ENCODE data around the gene COP1.
"Not testable (repeated sequence)": the region's sequence is repeated elsewhere in the genome, so short reads cannot be mapped to it uniquely, and the experiment has no call there.

COP1 gene

DNA sequence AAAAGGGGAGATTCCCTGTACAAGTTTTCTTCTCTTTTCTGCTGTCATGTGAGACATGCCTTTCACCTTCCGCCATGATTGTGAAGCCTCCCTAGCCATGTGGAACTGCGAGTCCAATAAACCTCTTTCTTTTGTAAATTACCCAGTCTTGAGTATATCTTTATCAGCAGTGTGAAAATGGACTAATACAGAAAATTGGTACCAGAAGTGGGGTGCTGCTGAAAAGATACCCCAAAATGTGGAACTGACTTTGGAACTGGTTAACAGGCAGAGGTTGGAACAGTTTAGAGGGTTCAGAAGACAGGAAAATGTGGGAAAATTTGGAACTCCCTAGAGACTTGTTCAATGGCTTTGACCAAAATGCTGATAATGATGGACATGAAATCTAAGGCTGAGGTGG, 223.7 kb downstream of the COP1 start:
- H3K4me1 ChIP-seq; H3K9me3 ChIP-seq; H3K4me3 ChIP-seq; in situ Hi-C loops (cut with MboI; ENCODE audit: low sequenced_read_pairs); H3K27me3 ChIP-seq (ENCODE audit: low read depth); DNase-seq (ENCODE audit: low spot score in 2 of 2): not testable (repeated sequence)
- peaks cover 26% of the 10 kb centered on the region for H3K36me3 ChIP-seq (replicated peaks)

DNA sequence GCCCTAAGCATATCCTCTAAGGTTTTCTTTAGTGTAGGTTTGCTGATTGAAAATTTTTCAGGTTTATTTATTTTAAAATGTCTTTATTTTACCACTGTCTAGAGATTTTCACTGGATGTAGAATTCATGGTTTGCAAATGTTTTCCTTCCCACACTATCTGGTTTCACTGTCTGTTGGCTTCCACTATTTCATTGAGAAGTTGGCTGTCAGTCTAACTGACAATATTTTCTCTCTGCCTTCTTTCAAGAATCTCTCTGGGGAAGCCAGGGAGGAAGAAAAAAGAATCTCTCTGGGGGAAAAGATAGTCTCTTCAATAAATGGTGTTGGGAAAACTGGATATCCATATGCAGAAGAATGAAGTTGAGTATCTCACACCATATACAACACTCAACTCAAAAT, 226.0 kb downstream of the COP1 start:
- H3K9me3 ChIP-seq = no peaks in the 10 kb centered on the region
- in situ Hi-C loops (cut with MboI; ENCODE audit: low sequenced_read_pairs) = no loop called here
- H3K36me3 ChIP-seq (replicated peaks) = peaks cover 10% of the 10 kb centered on the region
- H3K4me3 ChIP-seq = no peak overlapping the region
- no peak for DNase-seq (ENCODE audit: low spot score in 2 of 2)
- H3K4me1 ChIP-seq = no peaks in the 10 kb centered on the region
- no peaks in the 10 kb centered on the region for H3K27me3 ChIP-seq (ENCODE audit: low read depth)

DNA sequence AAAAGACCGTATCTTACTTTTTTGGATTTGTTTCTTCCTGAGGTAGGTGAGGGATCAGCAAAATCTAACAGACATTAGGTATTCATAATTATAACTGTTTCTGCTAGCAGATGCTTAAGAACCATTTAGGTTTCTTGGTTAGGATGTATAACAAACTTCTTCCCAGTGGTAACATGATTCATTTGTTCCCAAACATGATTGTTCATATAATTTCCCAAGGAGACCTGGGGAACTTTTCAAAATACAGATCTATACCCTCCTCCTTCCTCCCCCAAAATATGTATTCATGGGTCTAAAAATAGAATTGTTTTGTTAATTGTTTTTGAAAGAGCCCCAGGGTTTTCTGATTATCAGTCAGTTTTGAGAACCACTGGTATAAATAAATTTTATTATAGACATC, 228.2 kb downstream of the COP1 start:
- H3K36me3 ChIP-seq (replicated peaks) = peaks cover 7% of the 10 kb centered on the region
- no peaks in the 10 kb centered on the region for H3K4me1 ChIP-seq
- H3K4me3 ChIP-seq = no peak overlapping the region
- no peak for DNase-seq (ENCODE audit: low spot score in 2 of 2)
- no peaks in the 10 kb centered on the region for H3K9me3 ChIP-seq
- in situ Hi-C loops (cut with MboI; ENCODE audit: low sequenced_read_pairs) = no loop called here
- no peaks in the 10 kb centered on the region for H3K27me3 ChIP-seq (ENCODE audit: low read depth)

DNA sequence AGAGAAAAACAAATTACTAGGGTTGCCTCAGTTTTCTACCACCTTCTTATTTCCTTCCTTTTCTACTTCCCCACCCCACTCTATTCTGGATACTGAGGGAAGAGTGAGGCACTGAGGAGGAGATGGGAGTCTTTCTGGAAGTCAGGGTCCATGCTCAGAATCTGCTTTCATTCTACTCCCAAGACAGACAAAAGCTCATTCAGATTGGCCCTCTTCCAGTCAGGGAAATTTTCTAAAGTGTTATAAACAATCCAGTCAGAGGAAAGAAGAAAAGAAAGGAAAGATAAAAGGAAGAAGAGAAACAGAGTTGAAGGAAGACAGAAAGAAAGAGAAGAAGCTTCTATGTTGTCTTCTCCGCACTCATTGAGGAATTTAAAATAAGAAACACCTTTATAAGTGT, 228.6 kb downstream of the COP1 start:
- Histone ChIP-seq H3K4me1 (no peaks in the 10 kb centered on the region), H3K9me3 (no peaks in the 10 kb centered on the region), H3K4me3 (no peak overlapping the region), H3K27me3 (ENCODE audit: low read depth) (no peaks in the 10 kb centered on the region), H3K36me3 (replicated peaks) (peaks cover 7% of the 10 kb centered on the region)
- DNase-seq (ENCODE audit: low spot score in 2 of 2) = no peak
- in situ Hi-C loops (cut with MboI; ENCODE audit: low sequenced_read_pairs) = no loop called here

DNA sequence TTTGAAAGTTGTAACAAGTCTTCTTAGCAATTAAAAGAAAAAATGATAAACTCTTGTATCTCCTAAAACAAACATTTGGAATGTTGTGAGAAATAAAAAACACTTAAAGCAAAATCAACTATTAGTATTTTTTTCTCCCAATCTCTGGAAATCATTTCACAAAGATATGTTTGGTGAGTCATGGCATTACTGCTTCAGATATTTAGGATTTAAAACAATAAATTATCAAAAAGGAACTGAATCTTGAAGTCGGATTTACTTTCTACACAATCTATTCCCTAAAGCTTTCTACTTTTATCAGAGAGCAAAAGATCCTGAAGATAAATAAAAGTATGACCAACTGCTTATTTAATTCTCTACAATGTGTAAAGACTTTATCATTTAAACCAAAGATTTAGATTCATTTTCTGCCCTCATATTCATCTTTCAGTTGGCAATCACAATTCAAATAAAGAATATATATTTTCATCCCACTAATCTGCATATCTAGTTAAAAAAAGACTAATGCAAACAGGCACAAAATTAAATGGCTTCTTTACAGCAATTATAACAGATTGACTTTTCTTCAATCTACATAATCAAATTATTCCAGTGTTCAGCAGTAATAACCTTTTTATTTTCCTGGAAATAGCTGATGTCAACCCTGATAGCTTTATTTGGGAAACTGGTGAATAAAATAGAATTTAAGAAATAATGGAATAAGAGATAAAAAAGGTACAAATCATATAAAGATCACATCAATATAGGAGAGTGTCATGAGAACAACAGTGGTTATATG, 230.0 kb downstream of the COP1 start:
- no peak for DNase-seq (ENCODE audit: low spot score in 2 of 2)
- no peaks in the 10 kb centered on the region for H3K9me3 ChIP-seq
- no peaks in the 10 kb centered on the region for H3K36me3 ChIP-seq (replicated peaks)
- H3K4me3 ChIP-seq = no peak overlapping the region
- in situ Hi-C loops (cut with MboI; ENCODE audit: low sequenced_read_pairs) = no loop called here
- no peaks in the 10 kb centered on the region for H3K4me1 ChIP-seq
- no peaks in the 10 kb centered on the region for H3K27me3 ChIP-seq (ENCODE audit: low read depth)

DNA sequence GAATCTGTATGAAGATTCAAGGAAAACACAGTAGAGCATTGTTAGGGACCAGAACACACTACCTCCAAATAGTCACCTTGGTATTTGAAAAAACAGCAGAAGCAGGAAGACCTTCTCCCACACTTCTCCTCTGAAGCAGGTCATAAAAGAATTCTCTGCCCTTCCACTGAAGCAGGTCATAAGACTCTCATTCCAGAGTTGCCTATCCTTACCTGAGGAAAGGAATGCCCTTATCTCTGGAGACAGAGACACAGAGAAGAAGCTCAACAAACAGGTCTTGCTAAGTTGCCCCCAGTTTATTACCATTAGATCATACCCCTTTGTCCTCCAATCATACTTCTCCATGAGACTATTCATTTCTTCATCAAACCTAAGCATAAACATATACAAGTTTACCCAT, 237.9 kb downstream of the COP1 start:
- H3K4me3 ChIP-seq = no peak overlapping the region
- H3K9me3 ChIP-seq = no peaks in the 10 kb centered on the region
- in situ Hi-C loops (cut with MboI; ENCODE audit: low sequenced_read_pairs) = no loop called here
- no peak for DNase-seq (ENCODE audit: low spot score in 2 of 2)
- H3K27me3 ChIP-seq (ENCODE audit: low read depth) = no peaks in the 10 kb centered on the region
- no peaks in the 10 kb centered on the region for H3K36me3 ChIP-seq (replicated peaks)
- H3K4me1 ChIP-seq = peaks cover 12% of the 10 kb centered on the region

DNA sequence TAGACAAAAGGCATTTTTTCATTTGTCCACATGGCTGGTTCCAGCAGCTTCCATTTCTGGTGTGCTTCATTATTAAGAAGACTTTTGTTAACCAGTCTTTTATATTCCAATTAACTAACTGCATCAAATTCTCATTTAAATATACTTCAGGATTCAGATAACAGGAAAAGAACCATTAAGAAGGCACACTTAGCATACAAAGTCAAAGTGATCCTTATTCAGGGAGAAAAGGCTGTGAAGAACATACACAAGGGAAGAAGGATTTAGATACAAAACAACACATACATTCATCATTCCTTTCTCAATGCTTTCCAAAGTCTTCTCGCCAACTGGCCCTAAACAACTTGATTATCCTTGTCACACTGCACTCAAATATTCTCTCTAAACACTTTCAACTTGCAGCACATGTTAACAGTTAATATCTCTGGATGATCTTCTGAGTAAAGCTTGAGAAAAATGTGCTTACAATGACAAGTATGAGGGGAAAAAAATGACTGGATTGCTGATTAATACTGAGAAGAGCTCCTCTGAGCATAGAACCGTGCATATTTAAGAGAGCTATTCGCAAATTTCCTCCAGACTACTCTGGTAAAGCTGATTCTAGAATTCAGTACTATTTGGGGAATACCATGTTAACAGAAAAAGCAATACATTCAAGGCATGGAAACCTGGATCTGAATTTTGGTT, 238.5 kb downstream of the COP1 start:
- DNase-seq (ENCODE audit: low spot score in 2 of 2) = peak; percentile 18 to 66
- Histone ChIP-seq H3K27me3 (ENCODE audit: low read depth) (no peaks in the 10 kb centered on the region), H3K4me1 (peaks cover 12% of the 10 kb centered on the region), H3K4me3 (no peak overlapping the region), H3K9me3 (no peaks in the 10 kb centered on the region), H3K36me3 (replicated peaks) (no peaks in the 10 kb centered on the region)
- in situ Hi-C loops (cut with MboI; ENCODE audit: low sequenced_read_pairs) = no loop called here

DNA sequence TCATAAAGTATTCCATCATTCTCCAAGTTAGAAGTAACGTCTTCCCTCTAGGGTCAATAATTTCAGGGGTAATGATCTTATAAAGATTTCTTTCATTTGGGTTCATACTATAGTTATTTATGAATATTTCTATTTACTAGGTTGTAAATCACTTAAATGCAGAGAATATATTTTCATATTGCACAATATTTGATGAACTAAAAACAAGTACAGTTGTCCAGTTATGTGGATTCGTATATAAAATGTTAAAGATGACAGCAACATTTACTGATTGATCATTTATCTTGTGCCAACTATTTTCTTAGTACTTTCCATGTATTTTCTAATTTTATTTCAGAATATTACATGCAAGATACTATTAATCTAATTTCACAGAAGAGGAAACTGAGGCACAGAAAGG, 243.3 kb downstream of the COP1 start:
- in situ Hi-C loops (cut with MboI; ENCODE audit: low sequenced_read_pairs) = no loop called here
- H3K4me3 ChIP-seq = no peak overlapping the region
- H3K27me3 ChIP-seq (ENCODE audit: low read depth) = no peaks in the 10 kb centered on the region
- no peak for DNase-seq (ENCODE audit: low spot score in 2 of 2)
- H3K4me1 ChIP-seq = peaks cover 9% of the 10 kb centered on the region
- no peaks in the 10 kb centered on the region for H3K9me3 ChIP-seq
- no peaks in the 10 kb centered on the region for H3K36me3 ChIP-seq (replicated peaks)

DNA sequence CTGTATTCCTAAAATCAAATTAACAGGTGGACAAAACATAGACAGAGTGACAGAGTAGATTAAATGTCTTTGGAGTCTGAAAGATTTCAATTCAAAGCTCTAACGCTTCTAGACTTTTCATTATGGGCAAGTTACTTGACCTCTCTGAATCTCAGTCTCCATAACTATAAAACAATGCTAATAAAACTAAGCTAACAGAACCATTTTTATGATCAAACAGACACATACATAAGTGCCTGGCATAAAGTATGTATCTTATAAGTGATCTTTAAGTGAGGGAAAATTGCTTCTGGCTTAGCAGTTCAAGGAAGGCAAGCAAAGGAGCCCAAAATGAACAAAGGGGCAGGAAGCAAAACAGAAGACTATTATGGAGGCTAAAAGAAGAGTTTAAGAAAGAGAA, 246.9 kb downstream of the COP1 start:
- H3K4me3 ChIP-seq = no peak overlapping the region
- peaks cover 3% of the 10 kb centered on the region for H3K4me1 ChIP-seq
- no peaks in the 10 kb centered on the region for H3K9me3 ChIP-seq
- no peaks in the 10 kb centered on the region for H3K27me3 ChIP-seq (ENCODE audit: low read depth)
- H3K36me3 ChIP-seq (replicated peaks) = no peaks in the 10 kb centered on the region
- in situ Hi-C loops (cut with MboI; ENCODE audit: low sequenced_read_pairs) = no loop called here
- no peak for DNase-seq (ENCODE audit: low spot score in 2 of 2)

DNA sequence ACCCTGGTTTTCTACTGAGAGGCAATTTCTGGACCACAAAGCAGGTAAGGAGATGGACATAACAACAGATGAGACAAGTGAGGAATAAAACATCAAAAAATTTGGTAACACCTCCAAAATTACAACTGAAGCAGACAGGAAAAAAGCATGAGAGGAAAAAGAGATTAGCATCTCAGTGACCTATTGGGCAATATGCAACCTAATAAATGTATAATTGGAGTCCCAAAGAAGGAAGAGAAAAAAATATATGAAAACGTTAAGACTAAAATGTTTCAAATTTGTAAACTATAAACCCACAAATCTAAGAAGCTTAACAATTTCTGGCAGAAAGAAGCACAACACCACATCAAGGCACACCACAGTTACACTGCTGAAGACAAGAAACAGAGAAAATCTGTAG, 255.5 kb downstream of the COP1 start:
- H3K36me3 ChIP-seq (replicated peaks) = no peaks in the 10 kb centered on the region
- DNase-seq (ENCODE audit: low spot score in 2 of 2) = no peak
- H3K4me3 ChIP-seq = no peak overlapping the region
- in situ Hi-C loops (cut with MboI; ENCODE audit: low sequenced_read_pairs) = no loop called here
- peaks cover 10% of the 10 kb centered on the region; the same call in 1 of the 2 replicates for H3K4me1 ChIP-seq
- H3K9me3 ChIP-seq = no peaks in the 10 kb centered on the region
- H3K27me3 ChIP-seq (ENCODE audit: low read depth) = no peaks in the 10 kb centered on the region

DNA sequence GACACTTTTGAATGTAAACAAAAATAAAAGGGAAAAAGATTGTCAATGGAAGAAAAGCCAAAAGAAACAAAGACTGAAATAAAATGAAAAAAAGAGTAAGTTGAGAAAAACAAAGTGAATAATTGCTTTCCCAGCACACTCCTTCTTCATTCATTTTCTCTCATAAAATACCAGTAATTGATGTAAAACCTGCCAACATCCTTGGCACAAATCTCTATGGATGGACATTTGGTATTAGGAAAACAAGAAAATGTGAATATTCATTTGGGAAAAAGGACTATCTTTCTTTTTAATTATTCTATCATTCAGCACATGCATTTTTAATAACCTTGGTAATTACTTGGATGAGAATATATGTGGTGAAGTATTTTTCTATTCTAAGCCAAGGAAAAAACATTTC, 259.3 kb downstream of the COP1 start:
- no peaks in the 10 kb centered on the region for H3K27me3 ChIP-seq (ENCODE audit: low read depth)
- no peak overlapping the region for H3K4me3 ChIP-seq
- no peak for DNase-seq (ENCODE audit: low spot score in 2 of 2)
- H3K4me1 ChIP-seq = no peaks in the 10 kb centered on the region
- H3K9me3 ChIP-seq = no peaks in the 10 kb centered on the region
- no peaks in the 10 kb centered on the region for H3K36me3 ChIP-seq (replicated peaks)
- in situ Hi-C loops (cut with MboI; ENCODE audit: low sequenced_read_pairs) = no loop called here

DNA sequence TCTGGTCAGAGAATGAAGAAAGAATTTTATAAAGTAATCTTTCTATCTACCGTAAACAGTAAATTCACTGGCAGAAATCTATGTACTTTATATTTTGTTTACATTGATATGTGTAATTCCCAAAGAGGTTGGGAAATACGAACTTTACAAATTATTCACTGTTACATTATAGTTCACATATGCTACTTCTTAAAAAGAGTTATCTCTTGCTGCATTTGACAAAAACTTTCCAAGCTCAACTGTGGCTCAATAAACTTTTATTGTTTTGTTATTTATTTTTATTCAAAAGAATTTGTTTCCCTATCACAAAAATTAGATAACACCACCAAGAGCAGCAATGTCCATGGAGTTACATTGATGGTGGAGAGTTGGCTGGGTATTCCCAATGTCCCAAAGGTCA, 262.5 kb downstream of the COP1 start:
- no peaks in the 10 kb centered on the region for H3K36me3 ChIP-seq (replicated peaks)
- no peak for DNase-seq (ENCODE audit: low spot score in 2 of 2)
- H3K4me1 ChIP-seq = no peaks in the 10 kb centered on the region
- in situ Hi-C loops (cut with MboI; ENCODE audit: low sequenced_read_pairs) = no loop called here
- H3K9me3 ChIP-seq = no peaks in the 10 kb centered on the region
- H3K27me3 ChIP-seq (ENCODE audit: low read depth) = no peaks in the 10 kb centered on the region
- no peak overlapping the region for H3K4me3 ChIP-seq

DNA sequence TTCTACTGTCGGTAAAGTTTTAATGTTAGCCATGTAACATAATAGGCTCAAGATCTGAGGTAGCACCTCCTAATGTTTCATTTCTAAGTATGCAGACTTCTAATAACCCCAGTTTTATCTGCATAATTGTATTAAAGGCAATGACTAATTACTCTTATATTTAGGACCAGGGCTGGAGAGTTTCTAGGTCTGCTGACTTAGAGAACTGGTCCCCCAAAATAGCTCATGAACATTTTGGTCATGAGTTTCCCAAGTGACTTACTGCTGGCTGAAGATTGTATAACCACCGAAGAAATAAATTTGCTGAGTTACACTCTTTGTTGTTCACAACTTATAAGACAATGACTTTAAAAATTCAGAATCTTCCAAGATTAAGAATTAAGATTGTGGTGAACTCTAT, 265.9 kb downstream of the COP1 start:
- Histone ChIP-seq H3K4me3 (no peak overlapping the region), H3K27me3 (ENCODE audit: low read depth) (no peaks in the 10 kb centered on the region), H3K9me3 (no peaks in the 10 kb centered on the region), H3K4me1 (peaks cover 7% of the 10 kb centered on the region), H3K36me3 (replicated peaks) (no peaks in the 10 kb centered on the region)
- no peak for DNase-seq (ENCODE audit: low spot score in 2 of 2)
- in situ Hi-C loops (cut with MboI; ENCODE audit: low sequenced_read_pairs) = no loop called here

DNA sequence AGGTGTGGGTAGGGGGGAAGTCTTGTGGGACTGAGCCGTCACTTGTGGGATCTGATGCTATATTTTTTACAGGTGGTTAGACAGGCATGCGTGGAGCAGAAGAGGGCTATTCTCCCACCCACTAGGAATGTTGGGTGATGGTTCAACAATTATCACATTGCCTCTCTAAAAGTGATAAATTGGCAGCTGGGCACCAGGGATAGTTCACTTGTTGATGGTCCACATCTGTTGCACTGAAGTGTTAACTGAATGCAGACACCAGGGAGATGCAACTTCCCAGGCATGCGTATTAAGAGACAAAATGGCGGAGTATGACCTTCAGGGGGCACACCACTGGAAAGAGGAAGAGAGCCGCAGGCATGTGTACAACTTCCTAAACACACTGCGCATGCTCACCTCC, 270.4 kb downstream of the COP1 start:
- no peaks in the 10 kb centered on the region for H3K27me3 ChIP-seq (ENCODE audit: low read depth)
- H3K4me1 ChIP-seq = peaks cover 14% of the 10 kb centered on the region
- in situ Hi-C loops (cut with MboI; ENCODE audit: low sequenced_read_pairs) = no loop called here
- no peak overlapping the region for H3K4me3 ChIP-seq
- H3K9me3 ChIP-seq = no peaks in the 10 kb centered on the region
- H3K36me3 ChIP-seq (replicated peaks) = no peaks in the 10 kb centered on the region
- no peak for DNase-seq (ENCODE audit: low spot score in 2 of 2)
